Activated effector memory CD4-positive, alpha-beta T cell treated with anti-CD3 and anti-CD28 coated beads, Interleukin-2, amount 50 U/mL, for 16 hours (primary cell): ENCODE results near the gene OSBPL10.

Experiments used
- DNase-seq: peaks from one replicate; pipeline ENCODE4 v3.0.0-alpha.2; 2020

OSBPL10 gene

DNA sequence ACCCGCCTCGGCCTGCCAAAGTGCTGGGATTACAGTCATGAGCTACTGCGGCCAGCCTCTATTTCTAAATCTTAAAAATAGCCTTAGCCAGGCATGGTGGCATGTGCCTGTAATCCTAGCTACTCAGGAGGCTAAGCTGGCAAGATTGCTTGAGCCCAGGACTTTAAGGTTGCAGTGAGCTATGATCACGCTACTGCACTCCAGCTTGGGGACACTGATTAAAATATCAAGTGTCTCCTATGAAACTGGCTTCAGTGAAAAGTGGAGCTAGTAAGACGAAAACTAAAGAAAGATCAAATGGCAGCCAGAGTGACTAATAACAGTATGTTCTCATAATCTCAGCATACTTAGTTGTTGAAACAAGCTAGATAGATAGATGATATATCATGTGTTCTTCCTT is 335.8 kb downstream of the OSBPL10 start:
- DNase-seq: no peak

DNA sequence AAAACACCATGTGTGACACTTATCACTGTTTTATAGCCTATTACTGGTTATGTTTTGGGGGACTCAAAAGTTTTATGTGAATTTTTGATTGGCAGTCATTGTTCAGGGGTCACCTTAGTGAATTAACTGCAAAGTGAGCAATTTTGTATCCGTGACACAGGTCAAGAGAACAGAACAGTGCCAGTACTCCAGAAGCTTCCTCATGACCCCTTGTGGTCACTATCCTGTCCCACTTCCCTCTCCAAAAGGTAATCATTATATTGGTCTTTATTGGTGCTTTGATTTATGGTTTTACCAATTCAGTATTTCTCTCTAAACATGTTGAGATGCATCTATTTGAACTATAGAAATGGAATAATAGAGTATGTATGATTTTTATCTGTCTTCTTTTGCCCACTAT is 341.2 kb downstream of the OSBPL10 start:
- DNase-seq: no peak

DNA sequence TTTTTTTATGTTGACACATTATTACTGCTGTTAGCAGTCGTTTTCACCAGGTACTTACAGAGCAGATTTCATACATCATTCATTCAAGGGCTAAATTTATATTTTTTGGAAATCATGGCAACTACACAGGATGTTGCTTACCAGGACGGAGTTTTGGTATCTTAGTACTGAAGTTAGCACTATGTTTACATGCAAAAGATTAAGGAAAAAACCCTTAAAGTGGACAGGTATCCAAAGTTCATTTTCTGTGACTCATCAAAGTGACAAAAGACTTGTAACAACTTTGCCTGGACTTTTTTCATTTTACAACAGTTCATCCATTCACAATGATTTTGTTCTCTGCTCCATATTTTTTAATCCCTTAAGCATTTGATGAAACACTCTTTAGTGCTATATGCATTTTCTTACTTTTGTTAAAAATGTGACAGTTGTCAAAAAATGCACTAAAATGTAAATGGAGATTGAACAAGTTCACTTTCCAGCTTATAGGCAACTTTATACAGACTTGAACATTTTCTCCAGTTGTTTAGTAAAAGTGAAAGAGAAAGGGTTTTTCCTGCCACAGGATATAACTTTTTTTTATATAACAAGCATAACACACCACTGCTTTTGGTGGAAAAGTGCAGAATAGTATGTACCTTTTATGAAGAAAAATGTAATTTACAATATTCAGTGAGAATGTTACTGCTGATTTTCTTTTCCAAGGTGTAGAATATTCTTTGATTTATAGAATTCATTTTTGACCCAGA is 344.2 kb downstream of the OSBPL10 start:
- DNase-seq: no peak

DNA sequence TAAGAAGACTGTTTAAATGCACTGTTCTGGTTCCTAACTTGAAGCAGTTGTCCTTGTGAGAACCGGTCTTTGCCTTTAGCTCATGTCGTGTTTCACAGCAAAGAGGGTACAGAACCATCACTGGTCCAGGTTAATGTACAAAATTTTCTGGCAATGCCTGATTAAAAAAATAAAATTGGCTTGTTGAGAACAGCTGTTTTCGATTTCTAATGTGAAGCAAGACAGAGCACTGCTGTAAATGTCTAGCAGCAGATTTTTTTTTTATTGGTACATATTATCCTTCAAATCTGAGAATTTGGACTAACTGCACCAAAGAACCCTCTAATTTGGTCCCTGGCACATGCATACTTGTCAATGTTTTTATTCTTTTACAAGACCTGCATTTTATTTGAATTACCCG is 345.0 kb downstream of the OSBPL10 start:
- DNase-seq: no peak

DNA sequence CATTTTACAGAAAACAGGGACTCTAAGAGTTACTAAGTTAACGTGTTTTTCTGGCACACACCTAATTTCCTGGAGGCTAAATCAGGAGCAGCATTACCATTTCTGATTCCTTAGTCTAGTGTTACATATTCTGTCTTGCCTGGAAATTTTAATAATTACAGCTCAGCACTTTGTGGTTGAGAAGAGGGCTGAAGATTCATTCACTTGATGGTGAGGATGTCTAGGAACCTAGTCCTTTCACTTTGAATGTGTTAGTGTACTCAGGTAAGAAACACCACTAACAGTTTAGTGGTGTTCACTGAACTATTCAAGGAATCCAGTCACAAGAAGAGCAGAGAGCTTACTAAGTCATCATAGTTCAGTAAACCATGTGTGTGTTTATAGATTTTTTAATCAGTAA is 345.5 kb downstream of the OSBPL10 start:
- no peak for DNase-seq

DNA sequence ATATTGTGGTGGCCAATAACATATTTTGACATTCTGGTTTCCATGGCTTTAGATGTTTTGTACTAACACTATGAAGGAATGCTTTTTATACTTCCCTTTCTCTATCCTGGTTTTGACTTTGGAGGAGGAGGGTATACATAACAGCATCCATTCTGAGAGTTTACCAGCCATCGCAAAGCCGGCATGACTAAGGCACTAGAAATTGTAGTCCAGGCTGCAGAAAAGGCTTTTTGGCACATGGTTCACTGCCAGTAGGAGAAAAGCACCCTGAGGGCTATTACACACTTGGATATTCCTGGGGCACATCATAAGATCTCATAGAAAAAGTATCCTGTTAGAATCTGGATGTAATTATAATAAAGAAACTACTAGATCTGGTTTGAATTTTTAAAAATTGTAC is 346.6 kb downstream of the OSBPL10 start:
- DNase-seq: no peak

DNA sequence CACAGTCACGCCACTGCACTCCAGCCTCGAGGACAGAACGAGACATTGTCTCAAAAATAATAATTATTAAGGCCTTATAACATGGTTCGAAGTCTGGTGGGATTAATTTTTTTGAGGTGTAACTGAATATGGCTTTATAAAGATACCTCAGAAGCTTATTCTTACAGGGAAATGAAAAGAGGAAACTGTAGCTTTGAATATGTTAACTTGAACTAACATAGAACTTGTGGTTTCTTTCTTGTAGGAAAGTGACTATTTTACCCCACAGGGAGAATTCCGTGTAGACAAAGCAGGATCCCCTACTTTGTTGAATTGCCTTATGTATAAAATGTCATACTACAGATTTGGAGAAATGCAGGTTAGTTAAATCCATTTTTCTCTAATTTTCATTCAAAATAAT is 352.0 kb downstream of the OSBPL10 start:
- no peak for DNase-seq

DNA sequence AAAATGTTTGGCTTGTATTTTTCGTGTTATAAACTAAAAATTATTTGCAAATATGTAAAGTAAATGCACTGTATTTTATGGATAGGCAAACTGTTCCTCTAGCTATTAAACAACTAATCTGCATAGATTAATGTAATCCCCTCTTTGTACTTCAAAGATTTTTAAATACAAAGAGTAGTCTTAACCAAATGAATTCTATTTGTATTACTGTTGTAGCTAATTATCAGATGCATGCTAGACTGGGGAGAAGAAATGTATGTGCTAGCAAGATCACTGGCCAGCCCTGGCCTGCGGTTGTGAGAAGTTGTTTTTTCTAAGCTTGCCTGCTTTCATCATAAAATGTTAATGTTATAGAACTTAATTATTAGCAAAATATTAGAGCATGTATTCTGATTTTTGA is 355.7 kb downstream of the OSBPL10 start:
- DNase-seq: no peak

DNA sequence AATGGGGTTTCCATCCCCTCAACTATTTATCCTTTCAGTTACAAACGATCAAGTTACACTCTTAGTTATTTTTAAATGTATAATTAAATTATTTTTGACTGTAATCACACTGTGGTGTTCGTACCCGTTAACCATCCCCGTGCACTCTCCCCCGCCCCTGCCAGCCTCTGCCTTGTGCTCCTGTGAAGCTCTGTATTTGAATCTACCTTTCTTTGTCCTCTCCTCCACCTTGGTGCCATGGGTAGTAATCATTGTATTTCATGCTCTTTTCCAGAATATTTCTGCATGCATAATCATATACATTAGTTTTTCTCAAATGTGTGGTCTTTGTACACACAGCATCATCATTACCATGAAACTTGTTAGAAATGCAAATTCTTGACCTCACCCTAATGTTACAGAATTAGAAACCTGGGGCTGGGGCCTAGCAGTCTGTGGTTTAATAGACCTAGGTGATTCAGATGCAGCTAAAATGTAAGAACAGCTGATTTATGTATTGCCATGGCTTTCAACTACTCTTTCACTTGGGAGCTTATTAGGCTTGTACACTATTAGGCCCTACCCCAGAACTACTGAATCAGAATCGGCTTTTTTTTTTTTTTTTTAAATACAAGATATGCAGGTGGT is 356.9 kb downstream of the OSBPL10 start:
- DNase-seq: no peak

DNA sequence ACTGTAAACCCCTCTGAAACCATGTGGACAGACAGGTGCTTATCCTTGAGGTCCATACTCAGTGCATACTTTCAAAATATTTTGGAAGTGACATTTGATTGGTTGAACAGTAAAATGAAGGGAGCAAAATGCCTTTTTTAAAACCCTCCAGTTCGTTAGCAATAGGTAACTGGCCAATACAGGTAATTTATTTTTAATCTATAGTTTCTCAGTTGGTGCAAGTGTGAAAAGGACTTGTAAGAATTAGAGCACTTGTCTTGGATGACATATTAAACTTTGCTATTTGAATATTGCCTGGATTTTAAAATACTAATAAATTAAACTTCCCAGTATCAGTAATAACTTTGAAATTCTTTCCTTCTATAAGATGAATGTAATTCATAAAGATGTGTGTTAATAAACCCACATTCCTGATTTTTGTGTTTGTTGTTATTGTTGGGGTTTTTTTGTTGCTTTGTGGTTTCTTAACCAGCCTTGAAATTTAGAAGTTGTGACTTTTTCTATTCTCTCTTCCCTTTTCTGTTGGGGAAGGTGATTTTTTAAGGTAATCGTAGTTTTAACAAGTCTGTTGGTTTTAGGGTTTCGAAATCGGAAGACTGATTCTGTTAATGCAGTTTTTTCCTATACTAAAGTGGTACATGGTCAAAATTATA is 358.3 kb downstream of the OSBPL10 start:
- DNase-seq: no peak

DNA sequence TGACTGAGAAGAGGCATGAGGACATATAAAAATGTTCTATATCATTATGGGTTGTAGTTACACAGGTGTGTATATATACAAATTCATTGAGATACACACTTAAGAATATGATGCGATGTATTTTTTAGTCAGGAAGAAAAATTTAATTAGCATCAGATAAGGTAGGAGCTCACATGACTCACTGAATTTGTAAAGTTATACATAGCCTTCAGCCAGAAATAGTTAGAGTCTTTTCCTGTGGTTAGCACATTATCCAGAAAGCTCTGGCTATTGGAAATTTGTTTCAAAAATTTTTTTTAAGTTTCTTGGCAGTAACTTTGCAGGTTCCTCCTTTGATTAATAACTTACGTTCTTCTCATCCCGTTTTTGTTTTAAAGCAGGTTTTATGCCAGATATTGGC is 359.7 kb downstream of the OSBPL10 start:
- no peak for DNase-seq

DNA sequence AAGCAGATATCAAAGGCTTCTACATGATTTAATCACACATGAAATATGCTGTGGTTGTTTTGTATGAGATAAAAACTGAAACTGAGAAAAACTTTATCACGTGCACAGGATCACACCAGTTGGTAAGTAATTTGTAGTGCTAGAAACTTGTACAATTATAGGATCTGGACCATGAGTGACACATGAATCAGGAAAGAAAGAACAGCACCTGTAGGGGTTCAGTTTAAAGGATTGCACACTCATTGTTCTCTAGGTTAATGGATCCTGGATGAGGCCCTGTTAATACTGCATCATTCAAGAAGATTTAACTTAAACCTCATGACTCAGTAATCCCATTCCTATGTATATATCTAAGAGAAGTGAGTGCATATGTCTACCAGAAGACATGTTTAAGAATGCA is 360.4 kb downstream of the OSBPL10 start:
- DNase-seq: no peak

DNA sequence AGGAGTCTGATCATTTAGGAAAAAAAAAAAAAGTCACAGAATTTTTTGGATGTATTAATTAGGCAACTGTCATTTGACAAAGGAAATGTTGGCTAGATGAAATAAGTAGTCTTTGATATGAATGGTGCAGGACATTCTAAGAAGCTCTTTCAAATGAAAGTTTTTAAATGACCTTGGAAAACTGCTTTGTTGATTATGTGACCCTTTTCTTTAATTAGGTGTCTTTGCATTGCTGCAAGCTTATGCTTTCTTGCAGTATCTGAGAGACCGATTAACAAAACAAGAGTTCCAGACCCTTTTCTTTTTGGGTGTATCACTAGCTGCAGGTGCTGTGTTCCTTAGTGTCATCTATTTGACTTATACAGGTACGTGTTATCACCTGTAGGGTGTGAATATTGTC is 364.4 kb downstream of the OSBPL10 start:
- DNase-seq: no peak

DNA sequence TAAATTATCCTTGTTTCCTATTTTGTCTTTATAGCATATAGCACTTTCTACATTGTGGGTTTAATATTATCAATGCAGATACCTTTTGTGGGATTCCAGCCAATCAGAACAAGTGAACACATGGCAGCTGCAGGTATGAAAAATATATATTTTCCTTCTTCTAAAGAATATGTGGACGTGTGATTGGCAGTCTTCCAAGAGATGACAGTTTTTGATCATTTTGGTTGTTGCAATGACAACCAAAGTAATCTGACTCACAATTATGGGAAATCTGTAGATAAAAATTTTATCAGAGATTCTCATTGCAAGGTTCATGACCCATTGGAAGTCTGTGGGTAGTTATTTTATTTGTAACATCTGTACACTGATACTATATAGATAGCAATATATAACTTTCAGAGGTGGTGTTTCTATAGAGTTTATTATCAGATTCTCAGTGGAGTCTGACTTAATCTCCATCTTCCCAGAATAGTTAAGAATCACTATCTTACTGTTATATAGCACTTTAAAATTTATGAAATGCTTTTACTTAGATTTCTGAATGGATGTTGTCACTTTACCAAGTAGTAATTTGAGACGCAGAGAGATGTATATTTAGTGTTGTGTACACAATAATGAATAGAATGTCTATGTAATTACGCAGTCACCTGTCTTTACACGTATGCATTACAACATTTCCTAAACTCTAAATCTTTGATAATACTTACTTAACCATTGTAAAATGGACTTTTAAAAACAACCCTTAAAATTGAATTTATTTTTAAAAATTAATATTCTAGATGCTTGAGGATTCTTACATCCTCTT is 365.8 kb downstream of the OSBPL10 start:
- no peak for DNase-seq

DNA sequence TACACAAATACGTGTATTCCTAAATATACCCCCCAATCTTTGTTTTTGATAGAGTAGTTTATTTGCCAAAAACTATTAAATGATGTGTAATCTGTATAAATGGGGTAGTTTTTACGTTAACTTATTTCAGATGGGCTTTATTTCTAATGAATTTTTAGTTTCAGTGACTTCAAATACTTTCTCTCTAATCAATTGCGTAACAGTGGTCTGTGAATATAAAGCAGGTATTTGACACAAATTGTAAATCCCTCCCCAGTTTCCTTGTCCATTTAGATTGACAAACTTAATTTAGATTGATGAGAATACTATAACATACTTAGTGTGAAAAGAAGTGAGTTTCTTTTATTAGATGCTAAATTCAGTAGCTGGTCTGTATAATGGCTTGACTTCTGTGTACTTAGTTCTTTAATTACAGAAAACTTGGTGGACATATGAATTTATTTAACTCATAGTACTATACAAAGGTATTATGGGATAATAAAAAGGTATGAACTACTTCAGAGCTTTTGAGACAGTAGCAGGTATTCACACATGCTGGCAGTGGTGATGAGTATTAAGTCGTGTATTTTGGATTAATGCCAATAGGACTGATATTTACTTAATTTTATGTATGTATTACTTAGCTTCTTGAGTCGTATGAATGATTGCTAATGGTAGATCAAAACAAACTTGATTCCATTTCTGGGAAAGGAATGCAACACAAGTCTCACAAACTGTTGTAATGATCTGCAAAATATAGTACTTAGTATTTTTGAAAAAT is 366.7 kb downstream of the OSBPL10 start:
- no peak for DNase-seq

DNA sequence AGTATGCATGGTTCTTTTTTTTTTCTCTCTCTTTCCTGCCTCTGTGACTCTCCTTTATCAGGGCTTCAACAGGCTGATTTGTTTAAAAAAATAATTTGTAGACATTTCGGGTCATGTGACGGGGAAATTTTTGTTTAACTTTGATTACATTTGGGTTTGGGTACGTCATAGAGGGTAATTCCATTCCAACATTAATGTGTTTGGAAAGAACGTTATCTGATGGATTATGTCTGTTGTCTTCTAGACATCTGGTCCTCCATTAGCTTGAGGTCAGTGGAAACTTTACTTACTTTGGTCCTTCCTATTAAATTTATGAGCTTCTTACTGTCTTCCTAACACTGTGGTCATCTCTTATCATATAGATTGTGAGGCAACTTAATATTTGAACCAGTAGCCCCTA is 367.4 kb downstream of the OSBPL10 start:
- no peak for DNase-seq

DNA sequence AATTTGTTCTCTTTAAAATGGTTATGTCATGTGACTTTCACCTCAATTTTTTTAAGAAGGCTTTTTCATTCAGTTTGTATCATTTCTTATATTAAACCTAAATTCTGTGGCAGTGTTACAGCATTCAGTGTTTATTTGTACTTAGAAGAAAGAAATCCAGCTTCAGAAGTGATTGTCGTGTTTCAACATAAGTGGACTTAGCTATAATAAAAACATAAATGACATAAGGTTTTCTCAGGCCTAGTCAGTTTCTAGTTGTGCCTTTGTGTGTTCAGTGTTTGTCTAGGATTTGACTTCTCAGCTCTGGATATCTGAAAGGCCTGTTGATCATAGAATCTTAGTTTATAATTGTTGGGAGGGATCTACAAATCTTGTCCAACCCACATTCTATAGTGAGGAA is 367.9 kb downstream of the OSBPL10 start:
- no peak for DNase-seq
